Activated CD8-positive, alpha-beta memory T cell treated with anti-CD3 and anti-CD28 coated beads, Interleukin-2, amount 50 U/mL, for 48 hours (primary cell): ENCODE data around the gene JAKMIP2.

Source experiments
- DNase-seq: peaks from one replicate; pipeline ENCODE4 v3.0.0-alpha.2; 2020

JAKMIP2 gene

GRCh38 chr5:147786142-147786541, 3.6 kb upstream of the JAKMIP2 start:
- DNase-seq, result no peak

GRCh38 chr5:147784146-147784987, 1.8 kb upstream of the JAKMIP2 start:
- no peak for DNase-seq

- DNase-seq, result no peak
Observed at GRCh38 chr5:147780924-147781573, 1.5 kb downstream of the JAKMIP2 start.

- DNase-seq, result no peak
Observed at GRCh38 chr5:147779694-147780093, 2.8 kb downstream of the JAKMIP2 start.

- no peak for DNase-seq
Observed at GRCh38 chr5:147776989-147777388, 5.5 kb downstream of the JAKMIP2 start.

GRCh38 chr5:147773587-147773986, 8.9 kb downstream of the JAKMIP2 start:
- no peak for DNase-seq

GRCh38 chr5:147773139-147773538, 9.4 kb downstream of the JAKMIP2 start:
- no peak for DNase-seq

- no peak for DNase-seq
Observed at GRCh38 chr5:147767048-147767447, 15.5 kb downstream of the JAKMIP2 start.

- no peak for DNase-seq
Observed at GRCh38 chr5:147763791-147764525, 18.6 kb downstream of the JAKMIP2 start.

- DNase-seq, result no peak
Observed at GRCh38 chr5:147760086-147760875, 22.2 kb downstream of the JAKMIP2 start.

GRCh38 chr5:147759441-147759840, 23.1 kb downstream of the JAKMIP2 start:
- DNase-seq, result no peak

- no peak for DNase-seq
Observed at GRCh38 chr5:147756566-147756965, 26.0 kb downstream of the JAKMIP2 start.

- no peak for DNase-seq
Observed at GRCh38 chr5:147754372-147755122, 28.0 kb downstream of the JAKMIP2 start.

- DNase-seq, result no peak
Observed at GRCh38 chr5:147753765-147754164, 28.8 kb downstream of the JAKMIP2 start.

- DNase-seq, result no peak
Observed at GRCh38 chr5:147752666-147753290, 29.8 kb downstream of the JAKMIP2 start.

- DNase-seq, result no peak
Observed at GRCh38 chr5:147752033-147752432, 30.5 kb downstream of the JAKMIP2 start.

GRCh38 chr5:147751156-147751830, 31.2 kb downstream of the JAKMIP2 start:
- no peak for DNase-seq

- DNase-seq, result no peak
Observed at GRCh38 chr5:147750065-147750464, 32.5 kb downstream of the JAKMIP2 start.

GRCh38 chr5:147748590-147748989, 33.9 kb downstream of the JAKMIP2 start:
- no peak for DNase-seq

- no peak for DNase-seq
Observed at GRCh38 chr5:147746986-147747385, 35.5 kb downstream of the JAKMIP2 start.
